ENCODE results near the gene CSTF3. TPM values are rescaled to one million over a fixed set of nuclear protein-coding genes. Genes with fewer than 3 reads are reported as not detected.
"Not testable (repeated sequence)": the region's sequence is repeated elsewhere in the genome, so short reads cannot be mapped to it uniquely, and the experiment has no call there.

Gene CSTF3
- total RNA-seq, 1 donor from 2014 or later = 45.3 TPM

DNA sequence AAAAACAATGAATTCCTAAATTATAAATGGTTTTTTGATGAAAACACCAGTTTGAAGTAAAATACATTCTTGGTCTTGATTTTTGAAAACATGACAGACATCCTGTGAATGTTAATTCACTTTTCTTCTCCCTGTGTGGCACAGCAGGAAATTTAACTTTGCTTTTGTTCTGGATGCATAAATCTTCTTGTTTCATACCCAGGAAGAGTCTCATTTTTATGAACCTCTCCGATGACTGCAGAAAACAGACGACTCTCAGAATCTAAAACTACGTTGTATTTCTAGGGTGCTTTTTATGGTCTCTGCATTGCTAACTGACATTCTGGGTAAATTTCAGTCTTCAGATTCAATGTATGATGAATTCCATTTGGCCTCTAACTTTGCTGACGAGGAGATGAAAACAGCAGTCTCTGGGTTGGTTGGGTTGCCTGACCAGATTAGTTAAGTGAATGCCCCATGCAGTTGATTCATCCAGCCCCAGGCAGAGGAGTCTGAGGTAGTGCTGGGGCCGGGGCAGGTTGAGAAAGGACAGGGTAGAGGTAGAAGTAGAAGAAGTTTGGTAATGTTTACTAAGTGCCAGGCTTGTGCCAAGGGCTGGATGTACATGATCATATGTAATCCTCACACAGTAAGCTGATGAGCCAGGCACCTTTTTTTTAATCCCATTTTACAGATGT lies 101.8 kb downstream of the CSTF3 start:
- no peaks in the 10 kb centered on the region for H3K36me3 Mint-ChIP-seq (ENCODE audit: unreplicated experiment)

DNA sequence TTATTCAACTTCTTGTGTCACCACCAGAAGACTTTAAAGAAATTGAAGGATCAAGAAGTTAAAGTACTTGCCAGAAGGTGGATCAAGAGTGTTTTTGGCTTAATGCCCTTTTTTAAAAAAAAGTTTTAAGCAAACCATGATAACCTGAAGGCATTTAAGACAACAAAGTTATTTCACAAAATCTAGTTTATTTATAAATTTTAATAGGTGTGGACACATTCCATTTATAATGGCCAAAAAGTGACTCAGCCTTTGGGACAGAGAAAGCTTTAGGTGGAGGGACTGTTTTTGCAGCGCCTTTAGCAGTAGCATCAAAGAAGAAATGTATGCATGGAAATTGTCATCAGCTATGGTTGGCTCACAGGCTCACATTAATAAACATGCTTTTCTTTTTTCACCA lies 104.0 kb downstream of the CSTF3 start:
- TF ChIP-seq, protein P1, sequence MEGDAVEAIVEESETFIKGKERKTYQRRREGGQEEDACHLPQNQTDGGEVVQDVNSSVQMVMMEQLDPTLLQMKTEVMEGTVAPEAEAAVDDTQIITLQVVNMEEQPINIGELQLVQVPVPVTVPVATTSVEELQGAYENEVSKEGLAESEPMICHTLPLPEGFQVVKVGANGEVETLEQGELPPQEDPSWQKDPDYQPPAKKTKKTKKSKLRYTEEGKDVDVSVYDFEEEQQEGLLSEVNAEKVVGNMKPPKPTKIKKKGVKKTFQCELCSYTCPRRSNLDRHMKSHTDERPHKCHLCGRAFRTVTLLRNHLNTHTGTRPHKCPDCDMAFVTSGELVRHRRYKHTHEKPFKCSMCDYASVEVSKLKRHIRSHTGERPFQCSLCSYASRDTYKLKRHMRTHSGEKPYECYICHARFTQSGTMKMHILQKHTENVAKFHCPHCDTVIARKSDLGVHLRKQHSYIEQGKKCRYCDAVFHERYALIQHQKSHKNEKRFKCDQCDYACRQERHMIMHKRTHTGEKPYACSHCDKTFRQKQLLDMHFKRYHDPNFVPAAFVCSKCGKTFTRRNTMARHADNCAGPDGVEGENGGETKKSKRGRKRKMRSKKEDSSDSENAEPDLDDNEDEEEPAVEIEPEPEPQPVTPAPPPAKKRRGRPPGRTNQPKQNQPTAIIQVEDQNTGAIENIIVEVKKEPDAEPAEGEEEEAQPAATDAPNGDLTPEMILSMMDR (IDR thresholded peaks at IDR 0.05; ENCODE audit: partially characterized antibody, unreplicated experiment) = no peak
- H3K4me1 Mint-ChIP-seq (ENCODE audit: low read depth, unreplicated experiment) = no peaks in the 10 kb centered on the region
- H3K9me3 Mint-ChIP-seq (ENCODE audit: unreplicated experiment) = peaks cover 2% of the 10 kb centered on the region
- H3K36me3 Mint-ChIP-seq (ENCODE audit: unreplicated experiment) = no peaks in the 10 kb centered on the region
- peaks cover 6% of the 10 kb centered on the region for H3K27me3 Mint-ChIP-seq (ENCODE audit: unreplicated experiment)
- no peak for DNase-seq
- H3K27ac Mint-ChIP-seq (ENCODE audit: unreplicated experiment) = no peak overlapping the region
- no peak overlapping the region for H3K4me3 Mint-ChIP-seq (ENCODE audit: unreplicated experiment)

More for the DNA sequence above, 101.8 kb downstream of the CSTF3 start:
- DNase-seq = no peak
- H3K9me3 Mint-ChIP-seq (ENCODE audit: unreplicated experiment) = peaks cover 2% of the 10 kb centered on the region
- H3K27me3 Mint-ChIP-seq (ENCODE audit: unreplicated experiment) = peaks cover 6% of the 10 kb centered on the region
- TF ChIP-seq, protein P1 (IDR thresholded peaks at IDR 0.05; ENCODE audit: partially characterized antibody, unreplicated experiment) = no peak
- H3K27ac Mint-ChIP-seq (ENCODE audit: unreplicated experiment) = no peak overlapping the region
- H3K4me1 Mint-ChIP-seq (ENCODE audit: low read depth, unreplicated experiment) = peaks cover 8% of the 10 kb centered on the region
- no peak overlapping the region for H3K4me3 Mint-ChIP-seq (ENCODE audit: unreplicated experiment)

DNA sequence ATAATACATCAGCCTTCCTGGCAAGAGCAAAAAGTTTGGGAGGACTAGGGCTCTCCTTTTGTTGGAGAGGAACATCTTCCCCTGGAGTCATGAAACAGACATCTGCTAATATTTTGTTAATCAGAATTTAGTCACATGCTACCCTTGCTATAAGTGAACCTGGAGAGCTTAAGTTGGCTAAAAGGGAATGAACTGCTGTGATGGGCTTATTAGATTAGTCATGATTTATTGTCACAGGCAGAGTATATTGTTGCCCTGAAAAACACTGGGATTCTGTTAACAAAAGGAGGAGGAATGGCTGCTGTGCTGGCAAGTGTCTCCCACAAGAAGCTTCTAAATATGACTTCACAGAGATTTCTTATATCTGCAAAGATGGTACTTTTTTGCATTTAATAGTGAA lies 105.9 kb downstream of the CSTF3 start:
- DNase-seq = no peak
- Mint-ChIP-seq H3K27ac (ENCODE audit: unreplicated experiment) (no peak overlapping the region), H3K36me3 (ENCODE audit: unreplicated experiment) (no peaks in the 10 kb centered on the region), H3K27me3 (ENCODE audit: unreplicated experiment) (peaks cover 6% of the 10 kb centered on the region), H3K4me3 (ENCODE audit: unreplicated experiment) (no peak overlapping the region), H3K9me3 (ENCODE audit: unreplicated experiment) (peaks cover 2% of the 10 kb centered on the region), H3K4me1 (ENCODE audit: low read depth, unreplicated experiment) (no peaks in the 10 kb centered on the region)
- TF ChIP-seq, protein P1 (IDR thresholded peaks at IDR 0.05; ENCODE audit: partially characterized antibody, unreplicated experiment) = no peak

DNA sequence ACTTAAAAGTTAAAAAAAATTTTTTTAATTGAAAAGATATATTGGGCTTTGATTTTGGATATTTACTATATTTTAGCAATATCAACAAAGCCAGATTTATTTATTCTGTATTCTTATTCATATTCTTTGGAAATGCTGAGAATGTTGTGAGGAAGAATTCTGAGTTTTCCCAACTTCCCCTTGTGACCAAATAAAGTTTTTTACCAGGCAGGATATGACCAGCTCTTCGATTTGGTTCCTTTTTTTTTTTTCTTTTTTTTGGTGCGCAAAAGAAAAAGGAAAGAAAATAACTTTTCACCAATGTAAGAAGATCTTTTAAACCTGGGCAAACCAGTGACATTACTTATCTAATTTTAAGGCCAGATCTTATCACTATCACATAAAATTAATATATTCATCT lies 109.0 kb downstream of the CSTF3 start:
- H3K27ac Mint-ChIP-seq (ENCODE audit: unreplicated experiment) = no peak overlapping the region
- H3K9me3 Mint-ChIP-seq (ENCODE audit: unreplicated experiment) = no peaks in the 10 kb centered on the region
- no peak for DNase-seq
- peaks cover 2% of the 10 kb centered on the region for H3K27me3 Mint-ChIP-seq (ENCODE audit: unreplicated experiment)
- no peaks in the 10 kb centered on the region for H3K4me1 Mint-ChIP-seq (ENCODE audit: low read depth, unreplicated experiment)
- TF ChIP-seq, protein P1 (IDR thresholded peaks at IDR 0.05; ENCODE audit: partially characterized antibody, unreplicated experiment) = no peak
- H3K36me3 Mint-ChIP-seq (ENCODE audit: unreplicated experiment) = no peaks in the 10 kb centered on the region
- no peak overlapping the region for H3K4me3 Mint-ChIP-seq (ENCODE audit: unreplicated experiment)

DNA sequence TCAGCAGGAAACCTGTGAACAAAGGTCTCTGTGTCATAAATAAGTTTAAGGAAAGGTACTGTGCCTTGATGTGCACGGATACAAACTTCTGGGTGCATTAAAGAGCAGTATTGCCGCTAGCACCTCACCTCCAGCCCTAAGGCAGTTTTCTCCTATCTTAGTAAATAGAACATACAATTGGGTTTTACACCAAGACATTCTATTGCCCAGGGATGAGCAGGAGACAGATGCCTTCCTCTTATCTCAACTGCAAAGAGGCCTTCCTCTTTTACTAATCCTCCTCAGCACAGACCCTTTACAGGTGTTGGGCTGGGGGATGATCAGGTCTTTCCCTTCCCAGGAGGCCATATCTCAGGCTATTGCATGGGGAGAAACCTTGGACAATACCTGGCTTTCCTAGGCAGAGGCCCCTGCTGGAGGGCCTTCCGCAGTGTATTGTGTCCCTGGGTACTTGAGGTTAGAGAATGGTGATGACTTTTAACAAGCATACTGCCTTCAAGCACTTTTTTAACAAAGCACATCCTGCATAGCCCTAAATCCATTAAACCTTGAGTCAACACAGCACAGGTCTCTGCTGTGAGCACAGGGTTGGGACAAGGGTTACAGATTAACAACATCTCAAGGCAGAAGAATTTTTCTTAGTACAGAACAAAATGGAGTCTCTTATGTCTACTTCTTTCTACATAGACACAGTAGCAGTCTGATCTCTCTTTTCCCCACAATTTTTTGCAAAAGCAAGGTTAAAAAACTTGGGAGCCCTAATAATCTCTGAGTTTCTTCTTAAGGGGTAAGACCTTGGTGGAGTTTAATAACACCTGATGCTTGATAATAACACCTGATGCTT lies 111.5 kb downstream of the CSTF3 start:
- H3K4me1 Mint-ChIP-seq (ENCODE audit: low read depth, unreplicated experiment); DNase-seq; H3K4me3 Mint-ChIP-seq (ENCODE audit: unreplicated experiment); H3K9me3 Mint-ChIP-seq (ENCODE audit: unreplicated experiment); H3K27ac Mint-ChIP-seq (ENCODE audit: unreplicated experiment); H3K27me3 Mint-ChIP-seq (ENCODE audit: unreplicated experiment); H3K36me3 Mint-ChIP-seq (ENCODE audit: unreplicated experiment): not testable (repeated sequence)

DNA sequence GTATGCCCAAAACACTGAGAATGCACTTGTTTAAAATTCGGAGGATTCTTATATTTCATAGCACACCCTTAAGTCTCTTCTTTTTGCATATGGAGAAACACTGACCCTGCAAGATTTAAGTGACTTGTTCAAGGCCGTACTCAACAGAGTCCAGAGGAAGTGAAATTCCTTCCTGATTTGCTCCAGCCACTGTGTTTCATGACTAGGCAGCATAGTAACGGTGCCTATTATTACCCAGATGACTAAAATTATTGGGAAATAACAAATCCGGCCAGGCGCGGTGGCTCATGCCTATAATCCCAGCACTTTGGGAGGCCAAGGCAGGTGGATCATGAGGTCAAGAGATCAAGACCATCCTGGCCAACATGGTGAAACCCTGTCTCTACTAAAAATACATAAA lies 112.6 kb downstream of the CSTF3 start:
- H3K27me3 Mint-ChIP-seq (ENCODE audit: unreplicated experiment); H3K4me1 Mint-ChIP-seq (ENCODE audit: low read depth, unreplicated experiment); H3K27ac Mint-ChIP-seq (ENCODE audit: unreplicated experiment); H3K9me3 Mint-ChIP-seq (ENCODE audit: unreplicated experiment); H3K36me3 Mint-ChIP-seq (ENCODE audit: unreplicated experiment); H3K4me3 Mint-ChIP-seq (ENCODE audit: unreplicated experiment); DNase-seq: not testable (repeated sequence)

Measured in glutamatergic neuron (in vitro differentiated cells).